Osteoblast (primary cell): Measurements from ENCODE around the gene BSND. TPM values are rescaled to one million over a fixed set of nuclear protein-coding genes. Genes with fewer than 3 reads are reported as not detected.

Experiments
- DNase-seq: peaks from one replicate; pipeline ENCODE4 v3.0.0; 2011; ENCODE audit warnings: low spot score, mixed read lengths; ENCODE audit not compliant: insufficient read length; ENCODE audit errors: missing footprints
- H2AFZ ChIP-seq: 2 replicates; pipeline ENCODE4 v1.6.0; 2011; ENCODE audit warnings: mild to moderate bottlenecking, low read length
- H3K27ac ChIP-seq: 2 replicates; pipeline ENCODE4 v1.5.1; 2011; ENCODE audit warnings: mild to moderate bottlenecking, low read depth, low read length, moderate library complexity
- H3K27me3 ChIP-seq: 2 replicates; pipeline ENCODE4 v1.6.0; 2012; ENCODE audit warnings: mild to moderate bottlenecking, control low read depth, inconsistent platforms, low read length, moderate library complexity; ENCODE audit not compliant: insufficient read depth
- H3K36me3 ChIP-seq: 2 replicates; pipeline ENCODE4 v1.5.1; 2011; ENCODE audit warnings: mild to moderate bottlenecking, low read length, control low read depth, moderate library complexity; ENCODE audit not compliant: insufficient read depth
- H3K4me1 ChIP-seq: 2 replicates; pipeline ENCODE4 v1.5.1; 2011; ENCODE audit warnings: mild to moderate bottlenecking, low read length, control low read depth, moderate library complexity; ENCODE audit not compliant: insufficient read depth
- H3K4me2 ChIP-seq: 2 replicates; pipeline ENCODE4 v1.6.0; 2011; ENCODE audit warnings: mild to moderate bottlenecking, low read length; ENCODE audit not compliant: insufficient read depth
- H3K4me3 ChIP-seq: fragments of 200-600 bp; sonication (generic); 3 replicates; pipeline ENCODE4 v1.5.1; 2012; ENCODE audit warnings: mild to moderate bottlenecking, low read length, inconsistent platforms; ENCODE audit not compliant: insufficient read depth
- H3K79me2 ChIP-seq: 2 replicates; pipeline ENCODE4 v1.6.0; 2012; ENCODE audit warnings: mild to moderate bottlenecking, low read length, control low read depth, inconsistent platforms; ENCODE audit not compliant: insufficient read depth
- H3K9me3 ChIP-seq: 2 replicates; pipeline ENCODE4 v1.5.1; 2011; ENCODE audit warnings: low read depth, low read length, control low read depth
- H4K20me1 ChIP-seq: 2 replicates; pipeline ENCODE4 v1.6.0; 2012; ENCODE audit warnings: mild to moderate bottlenecking, low read length, control low read depth; ENCODE audit not compliant: insufficient read depth
- CTCF ChIP-seq: IDR thresholded peaks from 2 replicates; pipeline ENCODE4 v1.5.1; 2011; ENCODE audit warnings: mild to moderate bottlenecking, low read depth, low read length, moderate library complexity; ENCODE audit errors: extremely low read depth
- total RNA-seq: library from RNA; depleted of rRNA; stranded (reverse); fragments of >200 nt; gene quantifications from 2 replicates; pipeline ENCODE4 v1.2.3, GENCODE V29; 2012

Gene BSND
- not detected in 2 replicates for total RNA-seq

- H3K27ac ChIP-seq, result no peak within 1 kb of the TSS
- no peaks in the 10 kb centered on the region for H4K20me1 ChIP-seq
- H3K4me2 ChIP-seq, result no peak within 1 kb of the TSS
- H3K9me3 ChIP-seq, result no peaks in the 10 kb centered on the region
- no peaks in the 10 kb centered on the region for H3K36me3 ChIP-seq
- no peak within 1 kb of the TSS for H2AFZ ChIP-seq
- peaks cover 38% of the 10 kb centered on the region for H3K27me3 ChIP-seq
- H3K4me3 ChIP-seq, result no peak within 1 kb of the TSS
- H3K79me2 ChIP-seq, result no peaks in the 10 kb centered on the region
- no peak for DNase-seq
- TF ChIP-seq CTCF, result no peak
- H3K4me1 ChIP-seq, result no peaks in the 10 kb centered on the region
Observed at GRCh38 chr1:54998677-54999076, at the start of gene BSND. Gene BSND (plus strand): TSS chr1:54998933. CDS start chr1:54999187, 254 bp downstream.

- DNase-seq, result no peak
- no peaks in the 10 kb centered on the region for H3K36me3 ChIP-seq
- no peaks in the 10 kb centered on the region for H3K27me3 ChIP-seq
- no peak overlapping the region for H3K4me3 ChIP-seq
- no peak overlapping the region for H2AFZ ChIP-seq
- H3K79me2 ChIP-seq, result no peaks in the 10 kb centered on the region
- no peak for TF ChIP-seq CTCF
- no peaks in the 10 kb centered on the region for H3K9me3 ChIP-seq
- H3K4me1 ChIP-seq, result peaks cover 10% of the 10 kb centered on the region
- no peak overlapping the region for H3K4me2 ChIP-seq
- H4K20me1 ChIP-seq, result no peaks in the 10 kb centered on the region
- H3K27ac ChIP-seq, result no peak overlapping the region
Observed at GRCh38 chr1:54949053-54949452, 49.7 kb upstream of the BSND start.

- no peak for DNase-seq
- Histone ChIP-seq H3K27me3 (no peaks in the 10 kb centered on the region), H3K36me3 (no peaks in the 10 kb centered on the region), H3K4me2 (peak overlapping the region; percentile 83), H3K9me3 (no peaks in the 10 kb centered on the region), H3K4me3 (peak overlapping the region; percentile 64), H3K4me1 (peaks cover 10% of the 10 kb centered on the region), H4K20me1 (no peaks in the 10 kb centered on the region), H3K27ac (peak overlapping the region; percentile 50), H3K79me2 (no peaks in the 10 kb centered on the region), H2AFZ (peak overlapping the region; percentile 99)
- TF ChIP-seq CTCF, result no peak
Observed at GRCh38 chr1:54950006-54950368, 48.7 kb upstream of the BSND start.

- Histone ChIP-seq H4K20me1 (no peaks in the 10 kb centered on the region), H3K27ac (peak overlapping the region; percentile 50), H3K4me1 (peaks cover 10% of the 10 kb centered on the region), H3K9me3 (no peaks in the 10 kb centered on the region), H3K4me2 (peak overlapping the region; percentile 83), H3K79me2 (no peaks in the 10 kb centered on the region), H3K27me3 (no peaks in the 10 kb centered on the region), H3K36me3 (no peaks in the 10 kb centered on the region), H3K4me3 (peak overlapping the region; percentile 64), H2AFZ (peak overlapping the region; percentile 99)
- DNase-seq, result peak; percentile 89
- TF ChIP-seq CTCF, result peak; percentile 85
Observed at GRCh38 chr1:54950369-54951163, 48.2 kb upstream of the BSND start.
